Liver (tissue), 9 donors: ENCODE results near the gene SLC39A13. TPM values are rescaled to one million over a fixed set of nuclear protein-coding genes. Genes with fewer than 3 reads are reported as not detected.

ENCODE experiments used
- DNase-seq: peaks from one replicate; pipeline ENCODE4 v3.0.0-alpha.2; 2017; ENCODE audit warnings: low spot score
- H3K27ac ChIP-seq, 2 donors: one replicate each; pipeline ENCODE4 v1.7.0; 2013; ENCODE audit warnings: inconsistent platforms in 2 of 2, low read length in 2 of 2, control low read depth in 1 of 2, low read depth in 1 of 2, mild to moderate bottlenecking in 1 of 2
- H3K27me3 ChIP-seq, 4 donors: one replicate each; pipeline versions ENCODE4 v1.6.1 to v1.7.0; 2013; ENCODE audit warnings: low read length in 3 of 4, inconsistent platforms in 1 of 4, mild to moderate bottlenecking in 1 of 4, moderate library complexity in 1 of 4; ENCODE audit not compliant: control insufficient read depth in 4 of 4, insufficient read depth in 4 of 4
- H3K36me3 ChIP-seq, 4 donors: one replicate each; pipeline versions ENCODE4 v1.6.1 to v1.7.0; 2013; ENCODE audit warnings: low read length in 3 of 4, mild to moderate bottlenecking in 3 of 4, low read depth in 1 of 4, moderate library complexity in 1 of 4; ENCODE audit not compliant: control insufficient read depth in 4 of 4, insufficient read depth in 3 of 4
- H3K4me1 ChIP-seq, 4 donors: one replicate each; pipeline versions ENCODE4 v1.6.1 to v1.7.0; 2013; ENCODE audit warnings: low read length in 3 of 4, mild to moderate bottlenecking in 3 of 4, moderate library complexity in 1 of 4; ENCODE audit not compliant: control insufficient read depth in 4 of 4, insufficient read depth in 4 of 4
- H3K4me3 ChIP-seq, 3 donors: one replicate each; pipeline versions ENCODE4 v1.6.1 to v1.7.0; 2013; ENCODE audit warnings: low read length in 3 of 3, control low read depth in 1 of 3, low read depth in 1 of 3, mild to moderate bottlenecking in 1 of 3
- H3K9ac ChIP-seq, 2 donors: one replicate each; pipeline ENCODE4 v1.7.0; 2013; ENCODE audit warnings: low read length in 2 of 2, mild to moderate bottlenecking in 2 of 2, moderate library complexity in 2 of 2, control low read depth in 1 of 2, low read depth in 1 of 2
- H3K9me3 ChIP-seq, 4 donors: one replicate each; pipeline versions ENCODE4 v1.6.1 to v1.7.0; 2013; ENCODE audit warnings: low read length in 3 of 4; ENCODE audit not compliant: control insufficient read depth in 4 of 4
- ATF3 ChIP-seq: IDR thresholded peaks from 2 replicates; pipeline ENCODE4 v1.6.1; 2016; ENCODE audit warnings: antibody characterized with exemption
- CTCF ChIP-seq: fragments of 150-350 bp; IDR thresholded peaks from 2 replicates; pipeline ENCODE4 v1.5.1; 2017; ENCODE audit warnings: improper control_type of control experiment, low read depth, low read length; ENCODE audit not compliant: missing input control
- EGR1 ChIP-seq, 2 donors: IDR thresholded peaks; 2 replicates each; pipeline ENCODE4 v1.6.1; 2016 to 2018; ENCODE audit warnings: antibody characterized with exemption in 2 of 2, low read depth in 2 of 2
- FOXA1 ChIP-seq: IDR thresholded peaks from 2 replicates; pipeline ENCODE4 v1.6.1; 2016; ENCODE audit warnings: antibody characterized with exemption
- FOXA2 ChIP-seq: IDR thresholded peaks from 2 replicates; pipeline ENCODE4 v1.6.1; 2016; ENCODE audit warnings: antibody characterized with exemption
- GABPA ChIP-seq, 2 donors: IDR thresholded peaks in 1 of 2; conservative IDR thresholded peaks in 1 of 2; 2 replicates each; pipeline ENCODE4 v1.6.1; 2016; ENCODE audit warnings: antibody characterized with exemption in 2 of 2, mild to moderate bottlenecking in 1 of 2, moderate library complexity in 1 of 2
- HNF4A ChIP-seq, 2 donors: conservative IDR thresholded peaks; 2 replicates each; pipeline ENCODE4 v1.6.1; 2016; ENCODE audit warnings: antibody characterized with exemption in 2 of 2, mild to moderate bottlenecking in 2 of 2
- HNF4G ChIP-seq: IDR thresholded peaks from 2 replicates; pipeline ENCODE4 v1.6.1; 2016; ENCODE audit warnings: antibody characterized with exemption
- JUND ChIP-seq, 2 donors: IDR thresholded peaks; 2 replicates each; pipeline ENCODE4 v1.6.1; 2016; ENCODE audit warnings: antibody characterized with exemption in 2 of 2
- MAX ChIP-seq: IDR thresholded peaks from 2 replicates; pipeline ENCODE4 v1.6.1; 2016; ENCODE audit warnings: antibody characterized with exemption
- NR2F2 ChIP-seq: IDR thresholded peaks from 2 replicates; pipeline ENCODE4 v1.6.1; 2016; ENCODE audit warnings: antibody characterized with exemption
- RAD21 ChIP-seq, 2 donors: IDR thresholded peaks; 2 replicates each; pipeline ENCODE4 v1.6.1; 2016; ENCODE audit warnings: antibody characterized with exemption in 2 of 2, mild to moderate bottlenecking in 2 of 2
- REST ChIP-seq: IDR thresholded peaks from 2 replicates; pipeline ENCODE4 v1.6.1; 2016; ENCODE audit warnings: antibody characterized with exemption, mild to moderate bottlenecking
- RXRA ChIP-seq, 2 donors: IDR thresholded peaks; 2 replicates each; pipeline ENCODE4 v1.6.1; 2017 to 2018; ENCODE audit warnings: antibody characterized with exemption in 2 of 2, mild to moderate bottlenecking in 1 of 2
- SP1 ChIP-seq: IDR thresholded peaks from 2 replicates; pipeline ENCODE4 v1.6.1; 2018; ENCODE audit warnings: antibody characterized with exemption, mild to moderate bottlenecking
- TAF1 ChIP-seq: conservative IDR thresholded peaks from 2 replicates; pipeline ENCODE4 v1.6.1; 2016; ENCODE audit warnings: antibody characterized with exemption, mild to moderate bottlenecking
- YY1 ChIP-seq: IDR thresholded peaks from 2 replicates; pipeline ENCODE4 v1.6.1; 2016; ENCODE audit warnings: antibody characterized with exemption, mild to moderate bottlenecking
- ZBTB33 ChIP-seq: IDR thresholded peaks from 2 replicates; pipeline ENCODE4 v1.6.1; 2016; ENCODE audit warnings: antibody characterized with exemption
- WGBS: extraction: QIAGEN DNeasy Blood & Tissue Kit; methylation state at CpG from one replicate; pipeline ENCODE4 v1.1.7; 2013; 5-methylcytosine and 5-hydroxymethylcytosine counted together
- polyA plus RNA-seq, 2 donors: library from polyadenylated mRNA; stranded (reverse) in 1 of 2; unstranded in 1 of 2; fragments of 200-250 nt in 1 of 2; fragments of >200 nt in 1 of 2; fragmentation: Nextera tagmentation in 1 of 2; extraction: Ambion mirVana in 1 of 2; gene quantifications; one replicate each; pipeline versions ENCODE4 v1.2.1 to v1.2.3, GENCODE V29; 2013 to 2015
- total RNA-seq, 2 donors: library from RNA; depleted of rRNA; stranded (reverse); fragments of >200 nt; gene quantifications; one replicate each; pipeline ENCODE4 v1.2.3, GENCODE V29; 2014
- donor health status: healthy.
- donor health status: healthy.
- donor health status: healthy.
- donor health status: healthy.
- donor health status: healthy.

SLC39A13 gene
- total and polyA plus RNA-seq, 4 donors: 8.2 to 17.5 (median 10.7) TPM

- Histone ChIP-seq H3K4me3 (no peak overlapping the region), H3K9ac (no peak overlapping the region), H3K9me3 (no peaks in the 10 kb centered on the region), H3K4me1 (peaks cover 3 to 48% (median 36%) of the 10 kb centered on the region in 4 donors), H3K27me3 (no peaks in the 10 kb centered on the region), H3K27ac (no peak overlapping the region), H3K36me3 (no peaks in the 10 kb centered on the region)
- WGBS: 44% methylated on average over 3 of the region's 3 CpGs
- TF ChIP-seq ZBTB33 (no peak), TAF1 (no peak), RAD21 (IDR thresholded peaks at IDR 0.05) (no peak), GABPA (IDR thresholded peaks at IDR 0.05 in 1 of 2, conservative IDR thresholded peaks at IDR 0.05 in 1 of 2) (no peak), NR2F2 (no peak), RXRA (IDR thresholded peaks at IDR 0.05) (no peak), FOXA2 (no peak), YY1 (no peak), EGR1 (IDR thresholded peaks at IDR 0.05; ENCODE audit: low read depth in 2 of 2) (no peak), FOXA1 (no peak), CTCF (no peak), JUND (IDR thresholded peaks at IDR 0.05) (no peak), MAX (no peak), HNF4G (no peak), ATF3 (no peak), SP1 (no peak), HNF4A (conservative IDR thresholded peaks at IDR 0.05) (no peak), REST (no peak)
- DNase-seq: no peak
These were observed 24.8 kb downstream of the SLC39A13 start for GRCh38 chr11:47433157-47433556.
